ENCODE data around the gene ALDH1L1.

Gene ALDH1L1

GRCh38 chr3:126154391-126155279 is 25.8 kb downstream of the ALDH1L1 start:
- DNase-seq, result no peak
- ATAC-seq, result no peak

DNA sequence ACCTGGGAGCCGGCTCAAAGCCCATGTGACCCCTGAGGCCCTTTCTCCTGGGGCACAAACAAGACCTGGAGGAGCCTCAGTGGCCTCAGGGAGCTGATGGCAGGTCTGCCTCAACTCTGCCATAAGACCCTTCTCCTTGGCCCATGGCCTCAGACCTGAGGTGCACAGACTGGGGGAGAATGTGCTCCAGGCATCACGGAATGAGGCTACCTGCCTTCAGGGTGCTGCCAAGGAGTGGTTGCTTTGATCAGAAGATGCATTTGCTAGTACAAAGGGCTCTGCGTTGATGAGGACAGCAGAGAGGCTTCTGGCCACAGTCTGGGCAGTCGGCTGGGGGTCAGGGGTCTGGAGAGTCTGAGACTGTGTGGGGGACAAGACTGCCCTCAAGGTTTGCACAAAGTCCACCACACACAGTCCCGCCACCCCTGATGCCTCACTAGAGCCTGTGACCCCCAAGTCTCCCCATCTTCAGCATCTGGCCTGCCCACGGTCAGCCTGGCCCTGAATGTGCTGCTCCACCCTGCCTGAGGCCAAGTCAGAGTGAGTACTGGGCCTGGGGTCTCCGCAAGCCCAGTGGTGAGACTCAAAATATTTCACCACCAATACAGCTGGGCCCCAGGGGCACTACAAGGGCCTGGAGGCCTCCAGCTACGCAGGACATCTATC is 26.6 kb downstream of the ALDH1L1 start:
- no peak for DNase-seq
- ATAC-seq, result no peak

DNA sequence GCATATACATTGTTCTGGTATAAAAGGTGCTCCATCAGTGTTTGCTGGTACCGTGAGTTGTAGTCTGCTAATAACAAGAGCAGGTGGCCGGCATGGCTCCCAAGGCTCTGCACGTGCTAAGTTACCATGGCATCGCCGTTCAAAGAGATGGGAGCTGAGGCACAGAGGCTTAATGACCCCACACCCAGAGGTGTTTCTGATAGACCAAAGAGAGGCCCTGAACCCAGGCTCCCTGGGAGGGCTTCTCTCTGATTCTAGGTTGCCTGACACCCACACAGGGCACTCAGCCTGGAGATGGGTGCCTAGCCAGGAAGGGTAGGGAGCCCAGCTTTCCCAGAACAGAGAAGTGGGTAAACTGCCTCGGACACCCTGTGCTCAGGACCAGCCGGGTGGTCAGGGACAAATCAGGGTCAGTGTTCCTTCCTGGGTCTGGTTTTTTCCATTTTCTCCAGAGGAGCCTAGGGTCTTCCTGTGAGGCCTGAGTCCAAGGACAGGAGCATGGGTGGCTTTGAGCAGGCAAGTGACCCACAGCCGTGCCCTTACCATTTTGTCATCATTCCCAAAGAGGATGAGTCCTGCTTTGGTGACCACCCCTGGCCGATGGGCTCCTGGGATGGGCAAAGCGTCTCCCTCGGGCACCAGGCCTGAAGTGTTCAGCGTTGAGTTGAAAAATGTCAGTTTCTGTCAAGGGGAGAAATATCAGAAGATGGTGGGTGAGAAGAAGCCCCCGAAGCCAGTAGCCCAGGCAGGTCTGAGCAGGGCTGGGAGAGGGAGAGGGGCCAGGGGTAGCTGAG is 27.3 kb downstream of the ALDH1L1 start:
- ATAC-seq (no peak), DNase-seq (no peak)

DNA sequence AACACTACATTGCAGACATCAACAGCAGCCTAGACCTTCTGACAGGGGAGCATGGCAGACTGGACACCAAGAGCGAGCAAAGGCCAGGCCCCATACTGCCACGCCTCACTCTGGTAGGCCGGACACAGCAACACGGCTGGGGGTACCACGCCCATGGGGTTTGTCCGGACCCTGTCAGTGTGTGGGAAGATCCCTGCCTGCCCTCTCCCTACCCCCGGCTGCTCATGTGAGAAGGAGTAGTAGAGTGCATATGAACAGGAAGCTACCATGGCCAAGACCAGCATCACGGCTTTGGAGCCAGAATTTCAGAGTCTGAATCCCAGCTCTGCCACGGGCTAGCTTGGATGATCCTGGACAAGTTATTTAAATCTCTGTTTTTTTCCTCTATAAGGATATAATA is 27.9 kb downstream of the ALDH1L1 start:
- DNase-seq (no peak), ATAC-seq (no peak)

- no peak for DNase-seq
- no peak for ATAC-seq
Measured at GRCh38 chr3:126151562-126152302, 28.7 kb downstream of the ALDH1L1 start.

- DNase-seq, result no peak
- ATAC-seq, result no peak
Measured at GRCh38 chr3:126149960-126150515, 30.3 kb downstream of the ALDH1L1 start.

GRCh38 chr3:126149256-126149902 is 31.0 kb downstream of the ALDH1L1 start:
- no peak for ATAC-seq
- DNase-seq, result no peak

- DNase-seq (no peak), ATAC-seq (no peak)
Measured at GRCh38 chr3:126147932-126148683, 32.3 kb downstream of the ALDH1L1 start.

DNA sequence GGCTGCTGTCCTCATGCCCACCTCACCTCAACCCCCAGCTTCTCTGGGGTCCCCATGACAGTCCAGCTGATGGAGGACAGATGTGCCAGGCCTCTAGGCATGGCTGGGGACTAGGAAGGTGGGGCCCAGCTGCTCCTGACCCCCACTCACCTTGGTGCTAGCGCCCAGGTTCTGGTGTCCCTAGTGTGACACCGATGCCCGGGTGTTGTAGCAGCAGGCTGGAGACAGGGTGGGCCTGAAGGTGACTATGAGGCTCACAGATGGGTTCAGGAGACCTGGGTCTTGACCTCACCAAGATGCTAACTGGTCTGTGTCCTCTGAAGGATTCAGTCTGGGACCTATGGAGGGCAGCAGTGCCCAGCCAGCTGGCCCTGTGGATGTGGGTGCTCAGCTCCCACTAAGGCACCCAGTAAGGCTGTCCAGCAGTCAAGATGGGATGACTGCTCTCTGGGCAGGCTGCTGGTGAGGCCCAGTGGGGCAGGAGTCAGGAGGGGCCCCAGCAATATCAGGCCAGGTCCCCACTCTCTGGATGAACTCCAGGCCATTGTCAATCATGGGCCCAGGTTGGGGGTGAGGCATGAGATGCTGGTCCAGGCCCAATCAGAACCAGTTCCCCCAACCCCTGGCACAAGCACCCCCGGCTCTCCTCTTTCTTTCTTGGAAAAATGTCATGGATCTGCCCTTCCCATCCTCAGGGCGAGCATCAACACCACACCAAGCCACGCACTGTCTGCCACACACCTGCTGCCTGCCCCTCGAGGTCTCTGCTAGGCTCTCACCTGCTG is 33.0 kb downstream of the ALDH1L1 start:
- ATAC-seq (no peak), DNase-seq (no peak)

DNA sequence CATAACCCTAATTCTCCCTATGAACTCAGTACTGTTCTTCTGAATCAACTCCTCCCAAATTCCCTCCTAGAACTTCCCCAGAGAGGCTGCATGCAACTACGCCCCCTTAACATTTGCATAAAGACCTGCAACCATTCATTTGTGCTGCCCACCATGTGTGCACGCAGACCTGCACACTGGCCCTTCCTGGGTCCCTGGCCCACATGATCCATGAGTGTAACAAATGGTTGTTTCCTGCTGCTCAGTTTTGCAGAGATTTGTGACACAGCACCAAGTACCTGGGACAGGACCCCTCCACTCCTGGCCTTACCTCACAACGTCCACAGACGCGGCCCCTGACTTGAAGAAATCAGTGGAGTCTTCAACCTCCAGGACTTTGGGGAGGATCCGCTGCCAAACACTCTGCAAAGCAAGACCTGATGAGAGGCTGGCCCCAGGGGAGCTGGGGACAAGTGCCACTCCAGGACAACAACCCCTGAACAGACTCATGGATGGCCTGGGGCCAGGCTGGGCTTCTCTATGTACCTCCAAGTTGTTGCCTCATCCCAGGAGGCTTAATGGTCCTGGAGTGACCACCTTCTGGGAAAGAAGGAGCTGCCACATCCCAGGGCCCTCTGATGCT is 33.8 kb downstream of the ALDH1L1 start:
- ATAC-seq (no peak), DNase-seq (no peak)

DNA sequence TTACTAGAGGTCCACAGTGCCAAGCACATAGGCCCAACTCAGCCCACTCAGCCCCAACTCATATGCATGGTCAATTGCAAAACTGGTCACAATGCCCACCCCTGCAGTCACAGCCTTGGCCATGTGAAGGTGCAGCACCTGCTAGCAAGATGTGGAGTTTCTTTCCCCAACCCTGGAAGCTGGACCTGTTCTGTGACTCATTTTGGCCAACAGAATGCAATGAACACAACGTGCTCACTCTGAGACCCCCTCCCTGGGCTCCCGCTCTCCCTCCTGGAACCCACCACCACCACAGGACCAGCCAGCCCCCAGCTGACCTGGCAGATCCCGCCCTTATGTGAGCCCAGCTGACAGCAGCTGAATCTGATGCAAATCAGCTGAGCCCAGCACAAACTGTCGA is 34.4 kb downstream of the ALDH1L1 start:
- DNase-seq (no peak), ATAC-seq (no peak)

DNA sequence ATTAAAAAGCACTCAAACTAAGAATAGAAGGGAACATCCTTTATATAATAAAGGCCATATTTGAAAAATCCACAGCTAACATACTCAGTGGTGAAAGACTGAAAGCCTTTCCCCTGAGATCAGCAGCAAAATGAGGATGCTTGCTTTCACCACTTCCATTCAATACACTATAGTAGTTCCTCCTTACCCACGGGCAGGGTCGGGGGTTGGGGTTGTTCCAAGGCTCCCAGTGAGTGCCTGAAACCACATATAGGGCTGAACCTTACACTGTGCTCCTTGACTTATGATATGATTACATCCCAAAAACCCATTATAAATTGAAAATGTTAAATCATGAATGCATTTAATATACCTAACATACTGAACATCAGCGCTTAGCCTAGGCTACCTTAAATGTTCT is 37.7 kb downstream of the ALDH1L1 start:
- DNase-seq (no peak), ATAC-seq (no peak)

- no peak for DNase-seq
- ATAC-seq, result no peak
Measured at GRCh38 chr3:126137490-126138130, 42.8 kb downstream of the ALDH1L1 start.

DNA sequence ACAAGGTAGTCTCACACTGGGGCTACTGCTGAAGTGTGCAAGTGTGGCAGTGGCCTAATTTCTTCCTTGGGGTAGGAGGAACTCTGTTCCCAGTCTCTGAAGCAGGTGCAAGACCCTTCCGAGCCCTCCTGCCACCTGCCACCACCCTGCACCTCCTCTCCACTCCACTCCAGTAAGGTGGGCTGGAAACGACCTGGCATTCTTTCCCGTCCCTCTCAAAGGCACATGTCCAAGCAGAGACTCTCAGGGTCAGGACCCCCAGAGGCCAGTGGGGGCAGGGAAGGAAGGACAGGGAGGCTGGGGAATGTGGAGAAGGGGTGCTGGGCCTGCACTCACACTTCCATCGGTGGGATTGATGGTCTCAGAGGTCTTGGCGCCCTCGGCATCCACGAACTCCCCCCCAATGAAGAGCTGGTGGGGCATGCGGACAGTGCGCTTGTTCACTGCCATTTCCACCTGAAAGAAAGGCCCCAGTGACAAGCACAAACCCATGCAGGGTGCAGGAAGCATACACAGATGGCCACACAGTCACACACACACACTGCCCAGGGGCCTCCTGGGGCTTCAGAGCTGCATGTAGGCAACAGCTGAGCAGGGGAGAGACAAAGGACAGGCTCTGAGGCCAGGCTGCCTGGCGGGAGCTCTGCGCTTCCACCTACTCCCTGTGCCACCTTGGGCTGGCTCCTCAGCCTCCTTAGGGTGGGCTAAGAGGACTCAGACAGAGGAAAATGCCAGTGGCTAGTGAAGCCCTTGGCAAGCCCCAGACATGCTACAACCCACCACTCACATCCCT is 43.8 kb downstream of the ALDH1L1 start:
- no peak for DNase-seq
- ATAC-seq, result no peak

DNA sequence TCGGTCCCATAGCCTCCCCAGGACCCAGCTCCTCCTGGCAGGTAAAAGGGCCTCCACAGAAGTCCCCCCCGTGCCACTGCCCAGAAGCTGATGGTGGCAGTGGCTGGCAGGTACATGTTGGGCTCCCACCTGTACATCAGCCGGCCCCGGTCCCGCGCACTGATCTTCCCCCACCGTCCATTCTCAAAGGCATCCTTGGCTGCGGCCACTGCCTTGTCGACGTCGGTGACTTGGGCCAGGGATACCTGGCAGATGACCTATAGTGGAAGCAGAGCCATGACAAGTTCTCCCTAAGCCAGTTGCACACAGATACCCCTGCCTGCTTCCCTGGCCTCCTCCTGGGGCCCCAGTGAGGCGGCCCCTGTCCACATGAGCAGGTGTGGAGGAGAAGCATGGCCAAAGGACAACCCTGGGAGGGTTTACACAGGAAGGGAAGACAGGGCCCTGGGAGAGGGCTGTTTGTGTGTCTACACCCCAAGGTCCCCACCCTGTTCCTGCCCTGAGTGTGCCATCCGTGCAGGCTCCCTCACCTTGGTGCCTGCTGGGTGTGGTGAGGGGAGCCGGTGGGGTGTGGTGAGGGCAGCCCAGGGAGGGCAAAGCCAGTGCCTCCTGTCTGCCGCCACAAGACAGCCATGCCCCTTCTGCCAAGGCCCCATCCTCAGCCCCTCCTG is 44.8 kb downstream of the ALDH1L1 start:
- DNase-seq (no peak), ATAC-seq (no peak)

DNA sequence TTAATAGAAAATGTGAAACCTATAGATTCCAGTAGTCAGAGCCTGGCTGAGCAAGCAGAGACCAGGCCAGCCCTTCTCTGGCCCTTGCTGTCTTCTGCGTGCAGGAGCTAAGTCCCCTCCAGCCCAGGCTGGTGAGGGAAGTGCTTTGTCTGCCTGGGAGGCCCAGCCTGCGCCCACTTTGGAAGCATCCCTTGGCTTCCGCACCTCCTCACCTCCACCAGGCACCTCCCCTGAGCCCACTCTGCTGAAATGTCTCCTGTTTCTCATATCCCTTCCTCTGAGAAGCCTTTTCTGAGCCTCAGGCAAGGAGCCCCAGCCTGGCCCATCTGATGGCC is 45.3 kb downstream of the ALDH1L1 start:
- no peak for ATAC-seq

DNA sequence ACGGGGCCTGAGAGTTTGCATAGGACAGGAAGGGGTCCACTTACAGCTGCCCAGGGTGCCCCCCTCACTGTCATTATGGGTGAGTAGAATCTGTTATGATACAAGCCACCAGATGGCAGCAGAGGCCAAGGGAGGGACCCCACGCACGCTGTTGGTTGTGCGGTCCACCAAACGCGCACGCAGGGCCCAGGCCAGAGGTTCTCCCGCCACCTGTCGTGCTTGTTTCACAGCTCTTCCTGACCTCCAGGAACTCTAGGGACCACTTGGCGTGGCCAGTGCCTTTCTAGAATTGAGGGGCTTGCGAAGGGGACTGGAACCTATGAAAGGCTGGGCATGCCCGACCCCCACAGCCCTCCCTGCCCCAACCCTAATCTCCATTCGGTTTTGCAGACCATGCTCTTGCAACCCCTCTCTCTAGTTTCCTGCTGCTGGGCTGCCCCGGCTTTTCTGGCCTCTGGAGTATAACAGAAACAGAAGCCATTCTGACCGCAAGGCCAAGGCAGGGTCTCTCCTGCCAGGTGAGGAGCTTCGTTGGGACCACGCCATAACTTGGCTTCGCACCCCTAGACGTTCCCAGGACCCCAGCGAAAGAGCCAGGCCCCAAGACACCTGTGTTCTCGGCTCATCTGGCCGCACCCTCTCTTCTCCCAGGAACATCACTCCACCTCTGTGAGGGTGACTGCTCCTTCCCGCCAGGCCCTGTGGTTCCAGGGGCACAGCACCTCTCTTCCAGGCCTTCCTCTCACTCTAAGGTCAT is 46.0 kb downstream of the ALDH1L1 start:
- peak; percentile 40 for ATAC-seq
- peak; percentile 63 for DNase-seq

More for the DNA sequence above, 45.3 kb downstream of the ALDH1L1 start:
- DNase-seq, result no peak

Measured in stimulated activated naive CD8-positive, alpha-beta T cell treated with anti-CD3 and anti-CD28 coated beads, Interleukin-15, Interleukin-2, amounts not matched to agents 100 U/mL and 50 U/mL, for 24 hours (primary cell).